GM06990 (cell line): Measurements from ENCODE around the gene FAM181A.
A peak's percentile ranks its signal among the peaks of the same experiment; 100 is the strongest.

ENCODE experiments used
- DNase-seq: peaks from one replicate; pipeline ENCODE4 v3.0.0-alpha.2; 2011; ENCODE audit not compliant: insufficient read length; ENCODE audit errors: extremely low read depth
- H3K27me3 ChIP-seq: replicated peaks from 2 replicates; pipeline ENCODE4 v1.6.0; 2011; ENCODE audit warnings: low read length; ENCODE audit not compliant: control insufficient read depth, insufficient read depth
- H3K36me3 ChIP-seq: 2 replicates; pipeline ENCODE4 v1.5.1; 2011; ENCODE audit warnings: low read length; ENCODE audit not compliant: control insufficient read depth, insufficient read depth
- H3K4me3 ChIP-seq: replicated peaks from 2 replicates; pipeline ENCODE4 v1.5.1; 2011; ENCODE audit warnings: low read depth, mild to moderate bottlenecking, control low read depth, low read length
- TF ChIP-seq, protein P1 (sequence below): IDR thresholded peaks from 2 replicates; pipeline ENCODE4 v1.5.1; 2011; ENCODE audit warnings: low read length, control low read depth, mild to moderate bottlenecking, inconsistent platforms; ENCODE audit not compliant: insufficient read depth, poor library complexity, severe bottlenecking

The FAM181A gene

GRCh38 chr14:93970585-93970964 is 43.4 kb downstream of the FAM181A start:
- Histone ChIP-seq H3K27me3 (no peaks in the 10 kb centered on the region), H3K4me3 (peak overlapping the region; percentile 57), H3K36me3 (no peaks in the 10 kb centered on the region)
- TF ChIP-seq, protein P1, sequence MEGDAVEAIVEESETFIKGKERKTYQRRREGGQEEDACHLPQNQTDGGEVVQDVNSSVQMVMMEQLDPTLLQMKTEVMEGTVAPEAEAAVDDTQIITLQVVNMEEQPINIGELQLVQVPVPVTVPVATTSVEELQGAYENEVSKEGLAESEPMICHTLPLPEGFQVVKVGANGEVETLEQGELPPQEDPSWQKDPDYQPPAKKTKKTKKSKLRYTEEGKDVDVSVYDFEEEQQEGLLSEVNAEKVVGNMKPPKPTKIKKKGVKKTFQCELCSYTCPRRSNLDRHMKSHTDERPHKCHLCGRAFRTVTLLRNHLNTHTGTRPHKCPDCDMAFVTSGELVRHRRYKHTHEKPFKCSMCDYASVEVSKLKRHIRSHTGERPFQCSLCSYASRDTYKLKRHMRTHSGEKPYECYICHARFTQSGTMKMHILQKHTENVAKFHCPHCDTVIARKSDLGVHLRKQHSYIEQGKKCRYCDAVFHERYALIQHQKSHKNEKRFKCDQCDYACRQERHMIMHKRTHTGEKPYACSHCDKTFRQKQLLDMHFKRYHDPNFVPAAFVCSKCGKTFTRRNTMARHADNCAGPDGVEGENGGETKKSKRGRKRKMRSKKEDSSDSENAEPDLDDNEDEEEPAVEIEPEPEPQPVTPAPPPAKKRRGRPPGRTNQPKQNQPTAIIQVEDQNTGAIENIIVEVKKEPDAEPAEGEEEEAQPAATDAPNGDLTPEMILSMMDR, result peak; percentile 47
- DNase-seq, result no peak

GRCh38 chr14:93970965-93971634 is 44.0 kb downstream of the FAM181A start:
- H3K4me3 ChIP-seq, result peak overlapping the region; percentile 57
- H3K36me3 ChIP-seq, result no peaks in the 10 kb centered on the region

DNA sequence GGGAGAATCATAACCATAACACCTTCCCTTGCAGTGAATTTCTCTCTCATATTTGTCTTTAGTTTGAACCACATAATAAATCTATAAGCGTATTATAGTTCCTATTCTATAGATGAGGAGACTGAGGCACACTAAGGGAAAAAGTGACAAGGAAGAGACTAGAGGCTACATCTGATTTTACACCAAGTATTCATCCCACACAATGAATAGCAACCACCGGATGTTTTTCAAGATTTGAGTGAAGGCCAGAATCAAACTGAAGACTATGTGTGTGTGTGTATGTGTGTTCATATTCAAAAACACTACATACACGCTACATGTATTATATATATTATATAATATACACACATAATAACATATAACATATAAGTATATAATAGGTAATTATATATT is 44.5 kb downstream of the FAM181A start:
- no peak for DNase-seq
- TF ChIP-seq, protein P1, result no peak
- Histone ChIP-seq H3K4me3 (no peak overlapping the region), H3K27me3 (no peaks in the 10 kb centered on the region), H3K36me3 (no peaks in the 10 kb centered on the region)

More at GRCh38 chr14:93970965-93971634, 44.0 kb downstream of the FAM181A start:
- peak; percentile 83 for DNase-seq
- H3K27me3 ChIP-seq, result no peaks in the 10 kb centered on the region
- TF ChIP-seq, protein P1, result no peak

GRCh38 chr14:93972618-93973205 is 45.6 kb downstream of the FAM181A start:
- DNase-seq, result no peak
- Histone ChIP-seq H3K4me3 (no peak overlapping the region), H3K36me3 (no peaks in the 10 kb centered on the region), H3K27me3 (no peaks in the 10 kb centered on the region)
- TF ChIP-seq, protein P1, result no peak

GRCh38 chr14:93973607-93974006 is 46.5 kb downstream of the FAM181A start:
- Histone ChIP-seq H3K36me3 (no peaks in the 10 kb centered on the region), H3K27me3 (no peaks in the 10 kb centered on the region), H3K4me3 (no peak overlapping the region)
- TF ChIP-seq, protein P1, result no peak
- DNase-seq, result no peak
